Lung microvascular endothelial cell (primary cell): Measurements from ENCODE around the gene RBM24. TPM values are rescaled to one million over a fixed set of nuclear protein-coding genes. Genes with fewer than 3 reads are reported as not detected.

Experiments
- DNase-seq, 2 donors: peaks; one replicate each; pipeline versions ENCODE4 v3.0.0 to v3.0.0-alpha.2; 2010; ENCODE audit warnings: low read depth in 2 of 2
- total RNA-seq: library from RNA; depleted of rRNA; stranded (reverse); fragments of >200 nt; gene quantifications from 2 replicates; pipeline ENCODE4 v1.2.1, GENCODE V29; 2014

The RBM24 gene
- total RNA-seq, result 0.20 and 0.65 TPM in 2 replicates

- peak; percentile 52 to 79 for DNase-seq
These were observed at the start of gene RBM24 for GRCh38 chr6:17281100-17281496. Gene RBM24 (plus strand): TSS chr6:17281361. CDS start chr6:17281582, 221 bp downstream.

- DNase-seq, result no peak
These were observed 47.6 kb upstream of the RBM24 start for GRCh38 chr6:17233531-17233930.

GRCh38 chr6:17237246-17237645 lies 43.9 kb upstream of the RBM24 start:
- no peak for DNase-seq

- DNase-seq, result no peak
These were observed 41.9 kb upstream of the RBM24 start for GRCh38 chr6:17239260-17239659.

- no peak for DNase-seq
These were observed 40.2 kb upstream of the RBM24 start for GRCh38 chr6:17240803-17241500.

- DNase-seq, result no peak
These were observed 39.1 kb upstream of the RBM24 start for GRCh38 chr6:17242087-17242486.

- DNase-seq, result no peak
These were observed 30.9 kb upstream of the RBM24 start for GRCh38 chr6:17250237-17250636.

- DNase-seq, result no peak
These were observed 29.2 kb upstream of the RBM24 start for GRCh38 chr6:17251953-17252352.

GRCh38 chr6:17258749-17259148 lies 22.4 kb upstream of the RBM24 start:
- DNase-seq, result no peak

- no peak for DNase-seq
These were observed 15.6 kb upstream of the RBM24 start for GRCh38 chr6:17265570-17265969.

GRCh38 chr6:17267566-17267965 lies 13.6 kb upstream of the RBM24 start:
- DNase-seq, result no peak

GRCh38 chr6:17268114-17268513 lies 13.0 kb upstream of the RBM24 start:
- DNase-seq, result peak in 1 of 2 donors; percentile 22

GRCh38 chr6:17269840-17270239 lies 11.3 kb upstream of the RBM24 start:
- no peak for DNase-seq

- DNase-seq, result no peak
These were observed 9.5 kb upstream of the RBM24 start for GRCh38 chr6:17271628-17272027.

GRCh38 chr6:17276766-17277165 lies 4.4 kb upstream of the RBM24 start:
- no peak for DNase-seq

- no peak for DNase-seq
These were observed 3.9 kb upstream of the RBM24 start for GRCh38 chr6:17277256-17277655.

GRCh38 chr6:17278289-17279063 lies 2.7 kb upstream of the RBM24 start:
- peak in 1 of 2 donors; percentile 21 for DNase-seq

GRCh38 chr6:17280138-17280537 lies 1.0 kb upstream of the RBM24 start:
- no peak for DNase-seq

GRCh38 chr6:17280552-17281090 lies 540 bp upstream of the RBM24 start:
- peak; percentile 7 to 14 for DNase-seq

GRCh38 chr6:17281497-17282481 lies 628 bp downstream of the RBM24 start:
- peak; percentile 24 to 49 for DNase-seq

GRCh38 chr6:17283074-17283473 lies 1.9 kb downstream of the RBM24 start:
- no peak for DNase-seq
